Bone marrow (tissue), 2 donors: ENCODE data around the gene KRT1.
"Not testable (repeated sequence)": the region's sequence is repeated elsewhere in the genome, so short reads cannot be mapped to it uniquely, and the experiment has no call there.

ENCODE experiments used
- DNase-seq, 2 donors: peaks; one replicate each; lab custom pipeline; 2025; lab: John Stamatoyannopoulos, UW

KRT1 gene

GRCh38 chr12:52682381-52682660 lies 2.1 kb upstream of the KRT1 start:
- DNase-seq: no peak

GRCh38 chr12:52681526-52682380 lies 1.5 kb upstream of the KRT1 start:
- no peak for DNase-seq

GRCh38 chr12:52679875-52680274 lies 332 bp downstream of the KRT1 start:
- no peak for DNase-seq

GRCh38 chr12:52677671-52678070 lies 2.5 kb downstream of the KRT1 start:
- DNase-seq: no peak

GRCh38 chr12:52677126-52677525 lies 3.1 kb downstream of the KRT1 start:
- no peak for DNase-seq

- no peak for DNase-seq
Observed at GRCh38 chr12:52676163-52676562, 4.0 kb downstream of the KRT1 start.

GRCh38 chr12:52675301-52675701 lies 4.9 kb downstream of the KRT1 start:
- DNase-seq: no peak

GRCh38 chr12:52674433-52674775 lies 5.8 kb downstream of the KRT1 start:
- no peak for DNase-seq

- no peak for DNase-seq
Observed at GRCh38 chr12:52673713-52674432, 6.3 kb downstream of the KRT1 start.

GRCh38 chr12:52673217-52673616 lies 7.0 kb downstream of the KRT1 start:
- DNase-seq: no peak

- no peak for DNase-seq
Observed at GRCh38 chr12:52672321-52672933, 7.8 kb downstream of the KRT1 start.

- no peak for DNase-seq
Observed at GRCh38 chr12:52670961-52671360, 9.2 kb downstream of the KRT1 start.

GRCh38 chr12:52670506-52670905 lies 9.7 kb downstream of the KRT1 start:
- no peak for DNase-seq

GRCh38 chr12:52669941-52670340 lies 10.3 kb downstream of the KRT1 start:
- DNase-seq: not testable (repeated sequence)

GRCh38 chr12:52669426-52669825 lies 10.8 kb downstream of the KRT1 start:
- DNase-seq: no peak

GRCh38 chr12:52667931-52668330 lies 12.3 kb downstream of the KRT1 start:
- no peak for DNase-seq

- no peak for DNase-seq
Observed at GRCh38 chr12:52667509-52667908, 12.7 kb downstream of the KRT1 start.

GRCh38 chr12:52666471-52666870 lies 13.7 kb downstream of the KRT1 start:
- DNase-seq: no peak

GRCh38 chr12:52663420-52663819 lies 16.8 kb downstream of the KRT1 start:
- no peak for DNase-seq

GRCh38 chr12:52662918-52663229 lies 17.3 kb downstream of the KRT1 start:
- no peak for DNase-seq

GRCh38 chr12:52662093-52662917 lies 17.9 kb downstream of the KRT1 start:
- no peak for DNase-seq

- DNase-seq: no peak
Observed at GRCh38 chr12:52661668-52662067, 18.5 kb downstream of the KRT1 start.
